ENCODE measurements around the gene SLC7A14.

Gene SLC7A14

GRCh38 chr3:170469151-170470062 is 116.5 kb downstream of the SLC7A14 start:
- peak; percentile 58 for DNase-seq

- DNase-seq = peak; percentile 82
These were observed 118.2 kb downstream of the SLC7A14 start for GRCh38 chr3:170467571-170468147.

- peak; percentile 67 for DNase-seq
These were observed 118.9 kb downstream of the SLC7A14 start for GRCh38 chr3:170467007-170467406.

GRCh38 chr3:170465955-170466354 is 119.9 kb downstream of the SLC7A14 start:
- no peak for DNase-seq

GRCh38 chr3:170463011-170463410 is 122.9 kb downstream of the SLC7A14 start:
- DNase-seq = no peak

- DNase-seq = no peak
These were observed 127.6 kb downstream of the SLC7A14 start for GRCh38 chr3:170458285-170458684.

- no peak for DNase-seq
These were observed 131.4 kb downstream of the SLC7A14 start for GRCh38 chr3:170454509-170454908.

GRCh38 chr3:170450039-170450438 is 135.8 kb downstream of the SLC7A14 start:
- no peak for DNase-seq

GRCh38 chr3:170448584-170448983 is 137.3 kb downstream of the SLC7A14 start:
- DNase-seq = no peak

- no peak for DNase-seq
These were observed 142.4 kb downstream of the SLC7A14 start for GRCh38 chr3:170443457-170443856.

GRCh38 chr3:170442947-170443346 is 142.9 kb downstream of the SLC7A14 start:
- no peak for DNase-seq

GRCh38 chr3:170441412-170441811 is 144.5 kb downstream of the SLC7A14 start:
- DNase-seq = no peak

GRCh38 chr3:170440344-170440743 is 145.5 kb downstream of the SLC7A14 start:
- no peak for DNase-seq

GRCh38 chr3:170438836-170439235 is 147.0 kb downstream of the SLC7A14 start:
- DNase-seq = no peak

- DNase-seq = no peak
These were observed 148.0 kb downstream of the SLC7A14 start for GRCh38 chr3:170437696-170438407.

- DNase-seq = no peak
These were observed 148.7 kb downstream of the SLC7A14 start for GRCh38 chr3:170437176-170437575.

- no peak for DNase-seq
These were observed 149.2 kb downstream of the SLC7A14 start for GRCh38 chr3:170436697-170437096.

- no peak for DNase-seq
These were observed 153.5 kb downstream of the SLC7A14 start for GRCh38 chr3:170432416-170432815.

- no peak for DNase-seq
These were observed 154.8 kb downstream of the SLC7A14 start for GRCh38 chr3:170431054-170431453.

GRCh38 chr3:170429050-170429449 is 156.8 kb downstream of the SLC7A14 start:
- DNase-seq = no peak

GRCh38 chr3:170428095-170428494 is 157.8 kb downstream of the SLC7A14 start:
- DNase-seq = no peak

- DNase-seq = no peak
These were observed 159.6 kb downstream of the SLC7A14 start for GRCh38 chr3:170426240-170426797.

- no peak for DNase-seq
These were observed 160.2 kb downstream of the SLC7A14 start for GRCh38 chr3:170425491-170426239.

All from NCI-H1436 (cell line).